CD14-positive monocyte (primary cell): ENCODE results near the gene SPPL2A. TPM values are rescaled to one million over a fixed set of nuclear protein-coding genes. Genes with fewer than 3 reads are reported as not detected.

Source experiments
- DNase-seq, 3 donors: peaks; one replicate each; pipeline ENCODE4 v3.0.0-alpha.2; 2011 to 2022
- H2AFZ ChIP-seq: 2 replicates; pipeline ENCODE4 v1.6.0; 2012; ENCODE audit warnings: mild to moderate bottlenecking, low read depth, low read length, inconsistent platforms; ENCODE audit not compliant: insufficient read depth, poor library complexity, severe bottlenecking
- H3K27ac ChIP-seq, 2 donors: 1 replicate in 1 of 2; 2 replicates in 1 of 2; pipeline ENCODE4 v1.5.1; 2012 to 2013; ENCODE audit warnings: low read length in 2 of 2, control low read depth in 1 of 2, inconsistent platforms in 1 of 2, low read depth in 1 of 2, mild to moderate bottlenecking in 1 of 2
- H3K27me3 ChIP-seq, 2 donors: one replicate each; pipeline versions ENCODE4 v1.6.0 to v1.6.1; 2011 to 2013; ENCODE audit warnings: low read length in 2 of 2; ENCODE audit not compliant: control insufficient read depth in 2 of 2, insufficient read depth in 2 of 2
- H3K36me3 ChIP-seq, 2 donors: replicated peaks in 1 of 2; 1 replicate in 1 of 2; 2 replicates in 1 of 2; pipeline versions ENCODE4 v1.5.1 to v1.6.1; 2012 to 2013; ENCODE audit warnings: low read length in 2 of 2, control low read depth in 1 of 2, inconsistent platforms in 1 of 2, mild to moderate bottlenecking in 1 of 2; ENCODE audit not compliant: insufficient read depth in 2 of 2, control insufficient read depth in 1 of 2
- H3K4me1 ChIP-seq, 2 donors: 1 replicate in 1 of 2; 2 replicates in 1 of 2; pipeline versions ENCODE4 v1.5.1 to v1.6.1; 2012 to 2013; ENCODE audit warnings: low read length in 2 of 2, control low read depth in 1 of 2, inconsistent platforms in 1 of 2, mild to moderate bottlenecking in 1 of 2, moderate library complexity in 1 of 2; ENCODE audit not compliant: insufficient read depth in 2 of 2, control insufficient read depth in 1 of 2
- H3K4me2 ChIP-seq: replicated peaks from 2 replicates; pipeline ENCODE3; 2012; ENCODE audit warnings: low read length, moderate library complexity, mild to moderate bottlenecking; ENCODE audit not compliant: poor library complexity, severe bottlenecking; ENCODE audit errors: extremely low read depth
- H3K4me3 ChIP-seq, 3 experiments: fragments of 200-600 bp in 1 of 3; sonication (generic) in 1 of 3; replicated peaks in 1 of 3; 1 replicate in 2 of 3; 2 replicates in 1 of 3; pipeline ENCODE4 v1.5.1; 2011 to 2013; ENCODE audit warnings: low read length in 3 of 3, mild to moderate bottlenecking in 3 of 3, control low read depth in 2 of 3, low read depth in 2 of 3, inconsistent platforms in 1 of 3, moderate library complexity in 1 of 3
- H3K79me2 ChIP-seq: 2 replicates; pipeline ENCODE4 v1.6.0; 2012; ENCODE audit warnings: mild to moderate bottlenecking, control low read depth, inconsistent platforms, low read length, moderate library complexity; ENCODE audit not compliant: insufficient read depth
- H3K9ac ChIP-seq: 2 replicates; pipeline ENCODE4 v1.6.0; 2017; ENCODE audit warnings: low read length, mild to moderate bottlenecking; ENCODE audit not compliant: insufficient read depth, poor library complexity, severe bottlenecking
- H3K9me3 ChIP-seq, 2 donors: replicated peaks in 1 of 2; 1 replicate in 1 of 2; 2 replicates in 1 of 2; pipeline versions ENCODE4 v1.5.1 to v1.6.1; 2012 to 2013; ENCODE audit warnings: low read length in 2 of 2, control low read depth in 1 of 2; ENCODE audit not compliant: control insufficient read depth in 1 of 2, insufficient read depth in 1 of 2
- H4K20me1 ChIP-seq: 2 replicates; pipeline ENCODE4 v1.6.0; 2012; ENCODE audit warnings: mild to moderate bottlenecking, low read length, control low read depth, moderate library complexity; ENCODE audit not compliant: insufficient read depth
- H3K27ac Mint-ChIP-seq, 7 donors: one replicate each; pipeline ENCODE4 v1.8.0; 2020; ENCODE audit warnings: mild to moderate bottlenecking in 7 of 7, mixed read lengths in 7 of 7, moderate library complexity in 6 of 7, inconsistent platforms in 2 of 7
- H3K27me3 Mint-ChIP-seq, 3 donors: one replicate each; pipeline ENCODE4 v1.8.0; 2021 to 2022; ENCODE audit warnings: low read depth in 3 of 3, mild to moderate bottlenecking in 3 of 3, mixed read lengths in 3 of 3, moderate library complexity in 3 of 3, inconsistent platforms in 1 of 3
- H3K36me3 Mint-ChIP-seq, 2 donors: one replicate each; pipeline ENCODE4 v1.8.0; 2020; ENCODE audit warnings: mixed read lengths in 2 of 2, inconsistent platforms in 1 of 2, mild to moderate bottlenecking in 1 of 2
- H3K4me1 Mint-ChIP-seq: one replicate; pipeline ENCODE4 v1.8.0; 2020; ENCODE audit warnings: mild to moderate bottlenecking, mixed read lengths
- H3K4me3 Mint-ChIP-seq, 2 donors: one replicate each; pipeline ENCODE4 v1.8.0; 2020; ENCODE audit warnings: mild to moderate bottlenecking in 2 of 2, mixed read lengths in 2 of 2, moderate library complexity in 1 of 2
- H3K9me3 Mint-ChIP-seq, 7 donors: one replicate each; pipeline ENCODE4 v1.8.0; 2020 to 2022; ENCODE audit warnings: mixed read lengths in 7 of 7, mild to moderate bottlenecking in 6 of 7, moderate library complexity in 6 of 7, inconsistent platforms in 2 of 7
- WGBS: methylation state at CpG from one replicate; pipeline ENCODE4 v1.1.5; 2013; ENCODE audit warnings: missing lambda C conversion rate; ENCODE audit not compliant: insufficient coverage; 5-methylcytosine and 5-hydroxymethylcytosine counted together
- intact Hi-C, 2 donors: fragments of 100-400 bp; cut with micrococcal nuclease; formaldehyde crosslinking; loops; one replicate each; pipeline versions ENCODE4 v1.15.0 to v1.15.1; 2023
- polyA plus RNA-seq, 3 donors: library from polyadenylated mRNA; depleted of rRNA in 1 of 3; unstranded in 2 of 3; stranded (reverse) in 1 of 3; fragments of 300-500 nt in 2 of 3; fragments of >200 nt in 1 of 3; fragmentation: Illumina TruSeq in 2 of 3; gene quantifications; 1 replicate in 2 of 3; 2 replicates in 1 of 3; pipeline ENCODE4 v1.2.3, GENCODE V29; 2012 to 2021
- small RNA-seq: library from RNA; depleted of rRNA; stranded (forward); fragments of <200 nt; gene quantifications from one replicate; pipeline ENCODE3, GENCODE V24; 2012; ENCODE audit warnings: low read depth; ENCODE audit not compliant: insufficient read length
- TF ChIP-seq, protein P1 (sequence below): fragments of 200-600 bp; IDR thresholded peaks from one replicate; pipeline ENCODE4 v1.8.0; 2022; ENCODE audit warnings: antibody characterized with exemption, mild to moderate bottlenecking

SPPL2A gene
- polyA plus RNA-seq, 3 donors = 111 to 204 (median 190) TPM

DNA sequence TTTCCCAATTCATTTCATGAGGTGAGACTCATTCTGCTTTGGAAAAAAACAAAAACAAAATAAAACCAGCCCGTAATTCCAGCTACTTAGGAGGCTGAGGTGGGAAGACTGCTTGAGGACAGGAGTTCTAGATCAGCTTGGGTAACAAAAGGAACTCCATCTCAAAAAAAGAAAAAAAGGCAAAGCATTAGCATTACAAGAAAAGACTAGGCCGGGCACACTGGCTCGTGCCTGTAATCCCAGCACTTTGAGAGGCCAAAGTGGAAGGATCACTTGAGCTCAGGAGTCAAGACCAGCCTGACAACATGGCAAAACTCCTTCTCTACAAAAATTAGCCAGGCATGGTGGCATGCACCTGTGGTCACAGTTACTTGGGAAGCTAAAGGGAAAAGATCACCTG is 112.8 kb downstream of the SPPL2A start:
- intact Hi-C loops = no loop called here
- TF ChIP-seq, protein P1, sequence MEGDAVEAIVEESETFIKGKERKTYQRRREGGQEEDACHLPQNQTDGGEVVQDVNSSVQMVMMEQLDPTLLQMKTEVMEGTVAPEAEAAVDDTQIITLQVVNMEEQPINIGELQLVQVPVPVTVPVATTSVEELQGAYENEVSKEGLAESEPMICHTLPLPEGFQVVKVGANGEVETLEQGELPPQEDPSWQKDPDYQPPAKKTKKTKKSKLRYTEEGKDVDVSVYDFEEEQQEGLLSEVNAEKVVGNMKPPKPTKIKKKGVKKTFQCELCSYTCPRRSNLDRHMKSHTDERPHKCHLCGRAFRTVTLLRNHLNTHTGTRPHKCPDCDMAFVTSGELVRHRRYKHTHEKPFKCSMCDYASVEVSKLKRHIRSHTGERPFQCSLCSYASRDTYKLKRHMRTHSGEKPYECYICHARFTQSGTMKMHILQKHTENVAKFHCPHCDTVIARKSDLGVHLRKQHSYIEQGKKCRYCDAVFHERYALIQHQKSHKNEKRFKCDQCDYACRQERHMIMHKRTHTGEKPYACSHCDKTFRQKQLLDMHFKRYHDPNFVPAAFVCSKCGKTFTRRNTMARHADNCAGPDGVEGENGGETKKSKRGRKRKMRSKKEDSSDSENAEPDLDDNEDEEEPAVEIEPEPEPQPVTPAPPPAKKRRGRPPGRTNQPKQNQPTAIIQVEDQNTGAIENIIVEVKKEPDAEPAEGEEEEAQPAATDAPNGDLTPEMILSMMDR = no peak
- no peaks in the 10 kb centered on the region for H3K4me1 ChIP-seq

More for the DNA sequence above, 112.8 kb downstream of the SPPL2A start:
- Histone ChIP-seq H3K36me3 (peaks cover 76 to 98% of the 10 kb centered on the region in 2 donors), H2AFZ (no peak overlapping the region), H3K9me3 (no peaks in the 10 kb centered on the region), H3K9ac (no peak overlapping the region), H3K79me2 (peaks cover 11% of the 10 kb centered on the region), H3K27me3 (no peaks in the 10 kb centered on the region), H3K4me3 (no peak overlapping the region), H3K4me2 (no peak overlapping the region), H3K27ac (peak overlapping the region in 1 of 2 donors; percentile 17), H4K20me1 (peaks cover 14% of the 10 kb centered on the region)
- Mint-ChIP-seq H3K4me1 (no peaks in the 10 kb centered on the region), H3K4me3 (no peak overlapping the region), H3K27me3 (no peaks in the 10 kb centered on the region), H3K9me3 (no peaks in the 10 kb centered on the region), H3K36me3 (peaks cover 74 to 94% of the 10 kb centered on the region in 2 donors), H3K27ac (peak overlapping the region in 2 of 7 donors; percentile 21 to 22)
- no peak for DNase-seq
- no CpG with 5 or more reads among the region's 3 CpGs for WGBS

Small RNA genes within 50 kb of the gene (small RNA-seq; reads per million reads assigned to genes)
- gene AC012100.1 = not detected
- not detected for gene RN7SL354P

Other genes starting within 250 kb of the SPPL2A start
- not detected for gene USP50, start 219.0 kb downstream of the SPPL2A start, polyA plus RNA-seq
- 10 to 100 TPM in 1 of 3 donors, 1 to 10 TPM in 2; 5.5 to 22.4 (median 8.1) TPM for gene TRPM7, start 78.9 kb downstream of the SPPL2A start, polyA plus RNA-seq
- 1 to 10 TPM; 4.1 to 7.7 (median 5.3) TPM for gene AP4E1, start 143.0 kb upstream of the SPPL2A start, polyA plus RNA-seq